Mesendoderm (in vitro differentiated cells): Measurements from ENCODE around the gene IRGC.

Experiments used
- DNase-seq: peaks from one replicate; pipeline ENCODE4 v3.0.0; 2013
- H2AK5ac ChIP-seq: 2 replicates; pipeline ENCODE4 v1.6.1; 2013; ENCODE audit warnings: low read length, inconsistent platforms
- H2BK120ac ChIP-seq: 2 replicates; pipeline ENCODE4 v1.6.1; 2013; ENCODE audit warnings: low read depth, mild to moderate bottlenecking, low read length, moderate library complexity, mixed read lengths
- H2BK15ac ChIP-seq: replicated peaks from 2 replicates; pipeline ENCODE4 v1.6.1; 2013; ENCODE audit warnings: low read depth, mild to moderate bottlenecking, moderate library complexity
- H2BK5ac ChIP-seq: 2 replicates; pipeline ENCODE4 v1.6.1; 2013; ENCODE audit warnings: low read length, inconsistent platforms
- H3K18ac ChIP-seq: 2 replicates; pipeline ENCODE4 v1.6.1; 2013; ENCODE audit warnings: mild to moderate bottlenecking, low read length, mixed read lengths
- H3K23ac ChIP-seq: one replicate; pipeline ENCODE4 v1.6.1; 2013; ENCODE audit warnings: low read length
- H3K27ac ChIP-seq: 2 replicates; pipeline ENCODE4 v1.5.1; 2013; ENCODE audit warnings: low read depth, mild to moderate bottlenecking, inconsistent platforms, low read length, moderate library complexity
- H3K27me3 ChIP-seq: 2 replicates; pipeline ENCODE4 v1.6.1; 2013; ENCODE audit warnings: low read length, control low read depth, mild to moderate bottlenecking, inconsistent platforms; ENCODE audit not compliant: insufficient read depth, poor library complexity
- H3K36me3 ChIP-seq: 2 replicates; pipeline ENCODE4 v1.6.1; 2013; ENCODE audit warnings: low read length, inconsistent platforms; ENCODE audit not compliant: control insufficient read depth, insufficient read depth
- H3K4ac ChIP-seq: one replicate; pipeline ENCODE4 v1.6.1; 2013; ENCODE audit warnings: low read depth, mild to moderate bottlenecking, low read length, moderate library complexity
- H3K4me1 ChIP-seq: 2 replicates; pipeline ENCODE4 v1.6.1; 2013; ENCODE audit warnings: low read depth, low read length, inconsistent platforms; ENCODE audit not compliant: control insufficient read depth
- H3K4me2 ChIP-seq: 2 replicates; pipeline ENCODE4 v1.6.1; 2013; ENCODE audit warnings: low read length
- H3K4me3 ChIP-seq: 2 replicates; pipeline ENCODE4 v1.5.1; 2013; ENCODE audit warnings: mild to moderate bottlenecking, low read length
- H3K56ac ChIP-seq: one replicate; pipeline ENCODE4 v1.6.1; 2013; ENCODE audit warnings: low read length
- H3K79me1 ChIP-seq: 2 replicates; pipeline ENCODE4 v1.6.1; 2013; ENCODE audit warnings: low read length, inconsistent platforms
- H3K79me2 ChIP-seq: 2 replicates; pipeline ENCODE4 v1.6.1; 2013; ENCODE audit warnings: mild to moderate bottlenecking, low read length; ENCODE audit not compliant: control insufficient read depth, insufficient read depth
- H3K9ac ChIP-seq: 2 replicates; pipeline ENCODE4 v1.6.1; 2013; ENCODE audit warnings: low read length, inconsistent platforms
- H4K5ac ChIP-seq: one replicate; pipeline ENCODE4 v1.6.1; 2013; ENCODE audit warnings: low read length
- H4K8ac ChIP-seq: one replicate; pipeline ENCODE4 v1.6.1; 2013; ENCODE audit warnings: low read depth, mild to moderate bottlenecking, control low read depth, low read length, moderate library complexity
- WGBS: extraction: QIAGEN DNeasy Blood & Tissue Kit; methylation state at CpG from one replicate; pipeline ENCODE4 v1.1.7; 2013; ENCODE audit warnings: low lambda C conversion rate, missing lambda C conversion rate; ENCODE audit not compliant: insufficient coverage; ENCODE audit errors: extremely low coverage; 5-methylcytosine and 5-hydroxymethylcytosine counted together

IRGC gene

GRCh38 chr19:43699506-43700394, 16.1 kb upstream of the IRGC start:
- WGBS, result no CpG with 5 or more reads among the region's 46 CpGs
- H3K27ac ChIP-seq, result no peak overlapping the region
- H2BK5ac ChIP-seq, result no peak overlapping the region
- peak; percentile 75 for DNase-seq
- H4K5ac ChIP-seq, result no peak overlapping the region
- H3K9ac ChIP-seq, result no peak overlapping the region
- no peak overlapping the region for H2BK15ac ChIP-seq
- H3K36me3 ChIP-seq, result no peaks in the 10 kb centered on the region
- no peak overlapping the region for H4K8ac ChIP-seq
- H3K23ac ChIP-seq, result no peak overlapping the region
- H3K4ac ChIP-seq, result no peak overlapping the region
- H2AK5ac ChIP-seq, result no peak overlapping the region
- no peaks in the 10 kb centered on the region for H3K4me1 ChIP-seq
- no peaks in the 10 kb centered on the region for H3K79me1 ChIP-seq
- no peaks in the 10 kb centered on the region for H3K27me3 ChIP-seq
- no peaks in the 10 kb centered on the region for H3K79me2 ChIP-seq
- no peak overlapping the region for H3K4me3 ChIP-seq
- no peak overlapping the region for H3K4me2 ChIP-seq
- H2BK120ac ChIP-seq, result no peak overlapping the region
- no peak overlapping the region for H3K18ac ChIP-seq
- H3K56ac ChIP-seq, result no peak overlapping the region

DNA sequence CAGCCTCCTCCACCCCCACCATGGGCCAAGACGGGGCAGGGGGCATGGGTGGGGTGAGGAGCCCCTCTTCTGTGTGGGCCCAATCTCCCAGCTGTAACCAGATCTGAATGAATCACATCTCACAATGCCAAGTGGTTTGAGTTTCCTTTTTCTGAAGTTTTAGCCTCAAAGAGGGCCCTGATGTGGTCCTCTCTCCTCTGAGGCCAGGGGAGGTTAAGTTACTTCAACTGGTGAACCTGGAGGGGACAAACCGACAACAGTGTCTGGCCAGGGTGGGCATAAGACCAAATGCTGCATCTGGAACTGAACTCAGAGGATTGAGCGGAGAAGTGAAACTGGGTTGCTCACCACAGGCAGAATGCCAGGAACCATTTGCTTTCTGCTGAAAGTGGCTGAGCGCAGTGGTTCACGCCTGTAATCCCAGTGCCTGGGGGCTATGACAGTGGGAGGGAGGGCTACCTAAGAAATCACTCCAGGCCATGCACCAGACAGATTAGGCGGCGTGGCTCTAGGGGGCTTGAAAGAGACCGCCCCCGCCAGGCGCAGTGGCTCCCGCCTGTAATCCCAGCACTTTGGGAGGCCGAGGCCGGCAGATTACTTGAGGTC, 15.4 kb upstream of the IRGC start:
- H3K27me3 ChIP-seq, result no peaks in the 10 kb centered on the region
- H3K9ac ChIP-seq, result no peak overlapping the region
- no peak overlapping the region for H2BK15ac ChIP-seq
- no peak overlapping the region for H3K27ac ChIP-seq
- no peak overlapping the region for H3K18ac ChIP-seq
- WGBS, result no CpG with 5 or more reads among the region's 13 CpGs
- peak; percentile 44 for DNase-seq
- no peaks in the 10 kb centered on the region for H3K36me3 ChIP-seq
- H3K4me3 ChIP-seq, result no peak overlapping the region
- H3K56ac ChIP-seq, result no peak overlapping the region
- H2BK120ac ChIP-seq, result no peak overlapping the region
- H3K4ac ChIP-seq, result no peak overlapping the region
- H4K5ac ChIP-seq, result no peak overlapping the region
- no peak overlapping the region for H2AK5ac ChIP-seq
- H3K23ac ChIP-seq, result no peak overlapping the region
- no peaks in the 10 kb centered on the region for H3K79me1 ChIP-seq
- H2BK5ac ChIP-seq, result no peak overlapping the region
- H3K4me1 ChIP-seq, result no peaks in the 10 kb centered on the region
- no peak overlapping the region for H3K4me2 ChIP-seq
- H3K79me2 ChIP-seq, result no peaks in the 10 kb centered on the region
- H4K8ac ChIP-seq, result no peak overlapping the region

DNA sequence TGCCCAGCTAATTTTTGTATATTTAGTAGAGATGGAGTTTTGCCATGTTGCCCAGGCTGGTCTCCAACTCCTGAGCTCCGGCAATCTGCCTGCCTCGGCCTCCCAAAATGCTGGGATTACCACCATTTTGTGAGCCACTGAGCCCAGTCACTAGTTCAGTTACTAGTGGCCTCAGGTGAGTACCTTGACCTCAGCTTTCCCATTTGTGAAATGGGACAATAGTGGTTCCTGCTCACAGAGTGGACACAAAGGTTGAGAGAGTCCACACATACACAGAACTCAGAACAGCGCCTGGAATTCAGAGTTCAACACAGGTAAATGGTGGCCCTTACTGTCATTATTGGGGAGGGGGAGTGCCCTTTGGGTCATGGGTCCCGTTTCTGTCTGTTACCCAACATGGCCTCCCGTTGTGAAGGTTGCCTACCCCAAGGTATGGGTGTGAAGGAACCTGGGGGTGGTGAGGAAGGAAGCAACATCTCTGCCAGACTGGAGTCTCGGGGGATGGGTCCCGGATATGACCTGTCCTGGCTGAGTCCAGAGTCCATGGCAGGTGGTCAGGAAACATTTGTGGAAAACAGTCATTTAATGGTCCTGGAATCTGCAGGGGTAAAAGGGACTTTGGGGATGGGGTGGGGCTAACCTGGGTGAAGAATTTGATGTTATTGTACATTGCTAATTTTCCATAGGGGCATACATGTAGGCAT, 11.7 kb upstream of the IRGC start:
- no peak for DNase-seq
- Histone ChIP-seq H3K79me1 (no peaks in the 10 kb centered on the region), H3K9ac (no peak overlapping the region), H3K18ac (no peak overlapping the region), H3K4ac (no peak overlapping the region), H3K36me3 (no peaks in the 10 kb centered on the region), H4K8ac (no peak overlapping the region), H2BK120ac (no peak overlapping the region), H2BK15ac (no peak overlapping the region), H3K4me3 (no peak overlapping the region), H3K4me2 (no peak overlapping the region), H3K27me3 (no peaks in the 10 kb centered on the region), H3K79me2 (no peaks in the 10 kb centered on the region), H3K23ac (no peak overlapping the region), H4K5ac (no peak overlapping the region), H2AK5ac (no peak overlapping the region), H3K56ac (no peak overlapping the region), H3K4me1 (no peaks in the 10 kb centered on the region), H3K27ac (no peak overlapping the region), H2BK5ac (no peak overlapping the region)
- WGBS, result no CpG with 5 or more reads among the region's 7 CpGs

DNA sequence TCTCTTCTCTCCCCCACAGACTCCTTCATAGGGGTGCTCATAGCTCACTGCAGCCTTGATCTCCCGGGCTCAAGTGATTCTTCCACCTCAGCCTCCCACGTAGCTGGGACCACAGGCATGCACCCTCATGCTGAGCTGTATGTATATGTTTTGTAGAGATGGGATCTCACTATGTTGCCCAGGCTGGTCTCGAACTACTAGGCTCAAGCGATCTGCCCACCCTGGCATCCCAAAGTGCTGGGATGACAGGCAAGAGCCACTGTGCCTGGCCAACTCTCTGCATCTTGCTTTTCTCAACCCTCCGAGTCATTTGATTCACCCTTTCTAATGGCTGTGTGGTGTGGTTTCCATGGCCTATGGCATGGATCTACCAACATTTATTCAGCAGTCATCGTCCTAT, 10.1 kb upstream of the IRGC start:
- no peak overlapping the region for H4K5ac ChIP-seq
- no peak overlapping the region for H2BK5ac ChIP-seq
- no peak overlapping the region for H3K23ac ChIP-seq
- H3K36me3 ChIP-seq, result no peaks in the 10 kb centered on the region
- H3K27ac ChIP-seq, result no peak overlapping the region
- DNase-seq, result no peak
- H2BK15ac ChIP-seq, result no peak overlapping the region
- H3K56ac ChIP-seq, result no peak overlapping the region
- WGBS, result no CpG with 5 or more reads among the region's 6 CpGs
- H3K79me1 ChIP-seq, result no peaks in the 10 kb centered on the region
- H2AK5ac ChIP-seq, result no peak overlapping the region
- H3K9ac ChIP-seq, result no peak overlapping the region
- H3K4me2 ChIP-seq, result no peak overlapping the region
- no peaks in the 10 kb centered on the region for H3K79me2 ChIP-seq
- H4K8ac ChIP-seq, result no peak overlapping the region
- H3K18ac ChIP-seq, result no peak overlapping the region
- H3K4ac ChIP-seq, result no peak overlapping the region
- no peaks in the 10 kb centered on the region for H3K4me1 ChIP-seq
- H2BK120ac ChIP-seq, result no peak overlapping the region
- H3K4me3 ChIP-seq, result no peak overlapping the region
- H3K27me3 ChIP-seq, result no peaks in the 10 kb centered on the region

GRCh38 chr19:43707158-43707712, 8.6 kb upstream of the IRGC start:
- no peak overlapping the region for H4K8ac ChIP-seq
- H3K4me1 ChIP-seq, result no peaks in the 10 kb centered on the region
- no peaks in the 10 kb centered on the region for H3K79me2 ChIP-seq
- H4K5ac ChIP-seq, result no peak overlapping the region
- WGBS, result no CpG with 5 or more reads among the region's 13 CpGs
- H2BK15ac ChIP-seq, result no peak overlapping the region
- H3K79me1 ChIP-seq, result no peaks in the 10 kb centered on the region
- H3K4ac ChIP-seq, result no peak overlapping the region
- H3K4me3 ChIP-seq, result no peak overlapping the region
- H3K27me3 ChIP-seq, result no peaks in the 10 kb centered on the region
- H3K56ac ChIP-seq, result no peak overlapping the region
- H3K27ac ChIP-seq, result no peak overlapping the region
- H3K23ac ChIP-seq, result no peak overlapping the region
- no peaks in the 10 kb centered on the region for H3K36me3 ChIP-seq
- no peak overlapping the region for H3K4me2 ChIP-seq
- no peak overlapping the region for H2BK120ac ChIP-seq
- H2BK5ac ChIP-seq, result no peak overlapping the region
- H3K18ac ChIP-seq, result no peak overlapping the region
- H2AK5ac ChIP-seq, result no peak overlapping the region
- DNase-seq, result no peak
- no peak overlapping the region for H3K9ac ChIP-seq
